Measurements from ENCODE around the gene CAMKMT.

Gene CAMKMT

GRCh38 chr2:44680983-44681531 lies 319.3 kb downstream of the CAMKMT start:
- no peaks in the 10 kb centered on the region for H3K36me3 Mint-ChIP-seq (ENCODE audit: low read depth)
- H3K4me3 Mint-ChIP-seq: no peak overlapping the region
- no peaks in the 10 kb centered on the region for H3K4me1 Mint-ChIP-seq (ENCODE audit: low read depth)
- H3K27ac Mint-ChIP-seq: no peak overlapping the region
- no peaks in the 10 kb centered on the region for H3K9me3 Mint-ChIP-seq
- no peak for DNase-seq
- no peaks in the 10 kb centered on the region for H3K27me3 Mint-ChIP-seq

DNA sequence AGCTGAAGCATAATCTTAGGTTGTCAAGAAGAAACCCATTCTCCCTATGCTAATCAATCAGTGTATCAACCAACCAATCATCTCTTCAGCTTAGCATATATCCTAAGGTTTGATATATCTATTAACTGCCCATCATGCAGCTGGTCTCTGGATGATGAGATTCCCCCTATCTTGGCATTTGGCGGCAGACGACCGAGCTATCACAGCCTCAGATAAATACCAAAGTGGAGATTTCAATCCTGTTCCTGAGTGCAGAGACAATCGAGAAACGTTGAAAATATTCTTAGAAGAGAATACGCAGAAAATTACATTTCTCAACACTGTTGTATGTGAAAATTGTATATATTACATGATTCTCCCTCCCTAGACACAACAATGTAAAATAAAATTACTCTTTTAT lies 320.7 kb downstream of the CAMKMT start:
- Mint-ChIP-seq H3K4me3 (no peak overlapping the region), H3K4me1 (ENCODE audit: low read depth) (no peaks in the 10 kb centered on the region), H3K9me3 (no peaks in the 10 kb centered on the region), H3K27me3 (no peaks in the 10 kb centered on the region), H3K27ac (no peak overlapping the region), H3K36me3 (ENCODE audit: low read depth) (no peaks in the 10 kb centered on the region)
- DNase-seq: no peak

GRCh38 chr2:44684559-44684958 lies 322.8 kb downstream of the CAMKMT start:
- no peak for DNase-seq
- Mint-ChIP-seq H3K36me3 (ENCODE audit: low read depth) (no peaks in the 10 kb centered on the region), H3K9me3 (no peaks in the 10 kb centered on the region), H3K4me1 (ENCODE audit: low read depth) (peaks cover 3% of the 10 kb centered on the region), H3K4me3 (no peak overlapping the region), H3K27me3 (no peaks in the 10 kb centered on the region), H3K27ac (no peak overlapping the region)

DNA sequence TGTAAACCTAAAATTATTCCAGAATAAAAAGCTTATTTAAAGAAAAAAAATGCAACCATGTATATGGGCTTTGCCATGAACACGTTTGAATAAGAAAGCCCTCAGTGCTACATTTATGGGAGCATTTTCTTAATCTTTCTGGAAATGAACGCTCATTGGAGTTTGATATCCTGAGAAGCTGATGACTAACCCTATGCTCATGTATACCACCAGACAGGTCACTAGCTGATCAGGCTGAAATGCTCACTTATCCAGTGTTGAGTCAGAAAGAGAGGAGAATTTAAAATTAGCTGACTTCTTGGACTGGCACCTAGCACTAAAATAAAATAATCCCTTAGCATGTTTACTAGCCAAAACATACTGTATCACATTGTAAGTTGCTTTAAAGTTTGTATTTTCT lies 324.8 kb downstream of the CAMKMT start:
- Mint-ChIP-seq H3K27me3 (no peaks in the 10 kb centered on the region), H3K4me1 (ENCODE audit: low read depth) (peaks cover 3% of the 10 kb centered on the region), H3K9me3 (no peaks in the 10 kb centered on the region), H3K27ac (no peak overlapping the region), H3K4me3 (no peak overlapping the region), H3K36me3 (ENCODE audit: low read depth) (no peaks in the 10 kb centered on the region)
- no peak for DNase-seq

- Mint-ChIP-seq H3K4me1 (ENCODE audit: low read depth) (peaks cover 3% of the 10 kb centered on the region), H3K27me3 (no peaks in the 10 kb centered on the region), H3K27ac (no peak overlapping the region), H3K4me3 (no peak overlapping the region), H3K9me3 (no peaks in the 10 kb centered on the region), H3K36me3 (ENCODE audit: low read depth) (no peaks in the 10 kb centered on the region)
- no peak for DNase-seq
These were observed 326.1 kb downstream of the CAMKMT start for GRCh38 chr2:44687686-44688455.

GRCh38 chr2:44688456-44689124 lies 326.8 kb downstream of the CAMKMT start:
- H3K36me3 Mint-ChIP-seq (ENCODE audit: low read depth): no peaks in the 10 kb centered on the region
- no peaks in the 10 kb centered on the region for H3K9me3 Mint-ChIP-seq

DNA sequence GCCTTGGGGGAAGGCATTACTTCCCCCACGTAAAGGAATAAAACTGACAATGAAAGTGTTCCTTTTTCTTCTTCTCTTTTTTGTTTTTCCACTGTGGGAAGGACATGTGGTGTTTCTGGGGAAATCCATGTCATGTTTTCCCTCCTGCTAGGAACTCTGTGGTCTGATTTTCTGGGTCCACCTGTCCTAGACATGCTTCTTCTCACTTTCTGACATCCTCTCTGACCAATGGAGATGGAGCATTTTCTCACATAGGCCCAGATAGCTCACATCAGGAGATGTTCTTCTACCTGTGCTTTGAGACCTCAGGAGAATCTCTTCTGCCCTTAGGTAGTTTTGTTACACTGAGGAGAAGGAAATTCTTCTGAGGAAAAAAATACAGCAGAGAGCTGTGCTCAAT lies 327.8 kb downstream of the CAMKMT start:
- Mint-ChIP-seq H3K4me3 (no peak overlapping the region), H3K9me3 (no peaks in the 10 kb centered on the region), H3K36me3 (ENCODE audit: low read depth) (no peaks in the 10 kb centered on the region), H3K4me1 (ENCODE audit: low read depth) (peaks cover 3% of the 10 kb centered on the region), H3K27me3 (no peaks in the 10 kb centered on the region), H3K27ac (no peak overlapping the region)
- DNase-seq: no peak

More at GRCh38 chr2:44688456-44689124, 326.8 kb downstream of the CAMKMT start:
- peaks cover 3% of the 10 kb centered on the region for H3K4me1 Mint-ChIP-seq (ENCODE audit: low read depth)
- no peak overlapping the region for H3K27ac Mint-ChIP-seq
- no peak for DNase-seq
- H3K27me3 Mint-ChIP-seq: no peaks in the 10 kb centered on the region
- H3K4me3 Mint-ChIP-seq: no peak overlapping the region

GRCh38 chr2:44691174-44691785 lies 329.5 kb downstream of the CAMKMT start:
- Mint-ChIP-seq H3K4me1 (ENCODE audit: low read depth) (peaks cover 3% of the 10 kb centered on the region), H3K9me3 (no peaks in the 10 kb centered on the region), H3K27ac (no peak overlapping the region), H3K36me3 (ENCODE audit: low read depth) (no peaks in the 10 kb centered on the region), H3K4me3 (no peak overlapping the region), H3K27me3 (no peaks in the 10 kb centered on the region)
- DNase-seq: no peak

DNA sequence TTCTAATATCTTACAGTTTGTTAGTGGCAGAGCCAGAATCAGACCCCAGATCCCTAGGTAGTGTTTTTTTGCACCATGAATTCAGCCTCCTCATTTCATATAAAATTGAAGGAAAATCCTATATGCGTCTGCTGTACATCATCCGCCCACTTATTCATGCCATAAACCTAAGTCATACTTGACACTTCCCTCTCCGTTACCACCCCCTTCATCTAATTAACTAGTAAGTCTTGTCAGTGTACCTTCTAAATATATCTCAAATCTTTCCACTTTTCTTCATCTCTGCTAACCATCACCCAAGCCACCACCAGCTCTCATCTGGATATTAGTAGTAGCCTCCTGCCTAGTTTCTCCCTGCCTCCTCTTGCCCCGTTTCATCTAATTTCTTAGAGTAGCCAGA lies 331.1 kb downstream of the CAMKMT start:
- Mint-ChIP-seq H3K27me3 (no peaks in the 10 kb centered on the region), H3K9me3 (no peaks in the 10 kb centered on the region), H3K4me1 (ENCODE audit: low read depth) (peaks cover 3% of the 10 kb centered on the region), H3K36me3 (ENCODE audit: low read depth) (no peaks in the 10 kb centered on the region), H3K4me3 (no peak overlapping the region), H3K27ac (no peak overlapping the region)
- no peak for DNase-seq

GRCh38 chr2:44700824-44701223 lies 339.1 kb downstream of the CAMKMT start:
- Mint-ChIP-seq H3K27me3 (no peaks in the 10 kb centered on the region), H3K27ac (no peak overlapping the region), H3K36me3 (ENCODE audit: low read depth) (no peaks in the 10 kb centered on the region), H3K9me3 (no peaks in the 10 kb centered on the region), H3K4me1 (ENCODE audit: low read depth) (no peaks in the 10 kb centered on the region), H3K4me3 (no peak overlapping the region)
- no peak for DNase-seq

GRCh38 chr2:44705356-44705755 lies 343.6 kb downstream of the CAMKMT start:
- Mint-ChIP-seq H3K9me3 (no peaks in the 10 kb centered on the region), H3K27ac (no peak overlapping the region), H3K4me1 (ENCODE audit: low read depth) (peaks cover 14% of the 10 kb centered on the region), H3K4me3 (no peak overlapping the region), H3K36me3 (ENCODE audit: low read depth) (peaks cover 10% of the 10 kb centered on the region), H3K27me3 (no peaks in the 10 kb centered on the region)
- no peak for DNase-seq

GRCh38 chr2:44705876-44706480 lies 344.2 kb downstream of the CAMKMT start:
- H3K4me1 Mint-ChIP-seq (ENCODE audit: low read depth): peaks cover 14% of the 10 kb centered on the region
- no peaks in the 10 kb centered on the region for H3K27me3 Mint-ChIP-seq
- no peak for DNase-seq
- no peaks in the 10 kb centered on the region for H3K9me3 Mint-ChIP-seq
- no peak overlapping the region for H3K27ac Mint-ChIP-seq
- peaks cover 10% of the 10 kb centered on the region for H3K36me3 Mint-ChIP-seq (ENCODE audit: low read depth)
- H3K4me3 Mint-ChIP-seq: no peak overlapping the region

- H3K9me3 Mint-ChIP-seq: no peaks in the 10 kb centered on the region
- H3K36me3 Mint-ChIP-seq (ENCODE audit: low read depth): peaks cover 10% of the 10 kb centered on the region
- no peak for DNase-seq
- H3K4me1 Mint-ChIP-seq (ENCODE audit: low read depth): peaks cover 14% of the 10 kb centered on the region
- no peak overlapping the region for H3K4me3 Mint-ChIP-seq
- no peak overlapping the region for H3K27ac Mint-ChIP-seq
- no peaks in the 10 kb centered on the region for H3K27me3 Mint-ChIP-seq
These were observed 345.2 kb downstream of the CAMKMT start for GRCh38 chr2:44706681-44707553.

Measured in activated T-cell treated with anti-CD3 and anti-CD28 coated beads, Interleukin-2, amount 50 U/mL, for 24 hours (primary cell).